Mucosa of descending colon (tissue), 3 donors: Measurements from ENCODE around the gene WWC2. TPM values are rescaled to one million over a fixed set of nuclear protein-coding genes. Genes with fewer than 3 reads are reported as not detected.
"Not testable (repeated sequence)": the region's sequence is repeated elsewhere in the genome, so short reads cannot be mapped to it uniquely, and the experiment has no call there.

Experiments
- ATAC-seq: fragments of 200-7000 bp; cut with Tn5 transposase; one replicate; pipeline ENCODE4 v1.9.1; 2020; ENCODE audit warnings: mild to moderate bottlenecking, moderate library complexity
- DNase-seq, 3 donors: peaks; one replicate each; pipeline ENCODE4 v3.0.0-alpha.2; 2020
- H3K36me3 ChIP-seq: fragments of 200-600 bp; one replicate; pipeline ENCODE4 v1.8.0; 2021; ENCODE audit warnings: low read depth, mild to moderate bottlenecking
- H3K4me1 ChIP-seq: fragments of 200-600 bp; one replicate; pipeline ENCODE4 v1.8.0; 2021; ENCODE audit warnings: low read depth, mild to moderate bottlenecking
- H3K4me3 ChIP-seq: fragments of 200-600 bp; one replicate; pipeline ENCODE4 v1.8.0; 2021; ENCODE audit warnings: mild to moderate bottlenecking
- H3K9me3 ChIP-seq: fragments of 200-600 bp; one replicate; pipeline ENCODE4 v1.8.0; 2021; ENCODE audit warnings: mild to moderate bottlenecking
- CTCF ChIP-seq: fragments of 200-600 bp; IDR thresholded peaks from one replicate; pipeline ENCODE4 v1.8.0; 2022; ENCODE audit warnings: antibody characterized with exemption, mild to moderate bottlenecking
- intact Hi-C, 2 donors: fragments of 100-400 bp; cut with DNase I in 1 of 2; cut with micrococcal nuclease in 1 of 2; formaldehyde crosslinking; loops; one replicate each; pipeline versions ENCODE4 v1.11.0 to v1.11.1; 2022; cut with DNase I, micrococcal nuclease
- total RNA-seq, 3 donors: library from RNA; stranded (reverse); fragmentation: NEBNext Ultra II Directional in 2 of 3; extraction: Animal tissue kit (Norgen Biotek cat#: 25700) in 2 of 3; gene quantifications; one replicate each; pipeline versions ENCODE4 v1.2.1 to v1.2.4, GENCODE V29; 2021 to 2023
- donor health status: DM: no; HTN: no; CAD: no; lungs with moderate emphysema.
- donor health status: DM: no; HTN: no; CAD: no.
- donor health status: DM: no; HTN: yes; CAD: no.

The WWC2 gene
- total RNA-seq, 3 donors from 2014 or later, result 6.4 to 31.2 (median 7.7) TPM

GRCh38 chr4:183190900-183191527, 92.0 kb downstream of the WWC2 start:
- TF ChIP-seq CTCF, result no peak
- no peak for DNase-seq
- Histone ChIP-seq H3K4me1 (no peaks in the 10 kb centered on the region), H3K4me3 (no peak overlapping the region), H3K9me3 (no peaks in the 10 kb centered on the region), H3K36me3 (no peaks in the 10 kb centered on the region)
- ATAC-seq, result no peak
- intact Hi-C loops, result no loop called here

GRCh38 chr4:183191630-183192029, 92.6 kb downstream of the WWC2 start:
- DNase-seq, result no peak
- H3K4me3 ChIP-seq, result no peak overlapping the region
- intact Hi-C loops, result no loop called here

GRCh38 chr4:183192571-183192970, 93.5 kb downstream of the WWC2 start:
- DNase-seq, result no peak
- no peaks in the 10 kb centered on the region for H3K4me1 ChIP-seq
- no peaks in the 10 kb centered on the region for H3K36me3 ChIP-seq
- H3K4me3 ChIP-seq, result no peak overlapping the region
- H3K9me3 ChIP-seq, result no peaks in the 10 kb centered on the region
- no peak for ATAC-seq
- TF ChIP-seq CTCF, result no peak
- intact Hi-C loops, result no loop called here

More at GRCh38 chr4:183191630-183192029, 92.6 kb downstream of the WWC2 start:
- no peak for TF ChIP-seq CTCF
- no peaks in the 10 kb centered on the region for H3K9me3 ChIP-seq
- H3K4me1 ChIP-seq, result no peaks in the 10 kb centered on the region
- no peak for ATAC-seq
- no peaks in the 10 kb centered on the region for H3K36me3 ChIP-seq

GRCh38 chr4:183193730-183194338, 94.8 kb downstream of the WWC2 start:
- H3K4me3 ChIP-seq, H3K36me3 ChIP-seq, H3K9me3 ChIP-seq, DNase-seq, ATAC-seq, intact Hi-C loops, H3K4me1 ChIP-seq: not testable (repeated sequence)

GRCh38 chr4:183195534-183195933, 96.5 kb downstream of the WWC2 start:
- H3K9me3 ChIP-seq, result no peaks in the 10 kb centered on the region
- TF ChIP-seq CTCF, result no peak
- ATAC-seq, result no peak
- H3K36me3 ChIP-seq, result no peaks in the 10 kb centered on the region
- no peaks in the 10 kb centered on the region for H3K4me1 ChIP-seq
- DNase-seq, result no peak
- intact Hi-C loops, result no loop called here
- no peak overlapping the region for H3K4me3 ChIP-seq

GRCh38 chr4:183197140-183197539, 98.1 kb downstream of the WWC2 start:
- H3K4me3 ChIP-seq, result no peak overlapping the region
- no peaks in the 10 kb centered on the region for H3K9me3 ChIP-seq
- no peak for TF ChIP-seq CTCF
- intact Hi-C loops, result no loop called here
- H3K4me1 ChIP-seq, result no peaks in the 10 kb centered on the region
- no peak for DNase-seq
- no peaks in the 10 kb centered on the region for H3K36me3 ChIP-seq
- no peak for ATAC-seq
